ENCODE results near the gene DSN1. TPM values are rescaled to one million over a fixed set of nuclear protein-coding genes. Genes with fewer than 3 reads are reported as not detected.

DSN1 gene
- total RNA-seq, 4 donors from 2014 or later, result 6.9 to 13.0 (median 9.7) TPM

DNA sequence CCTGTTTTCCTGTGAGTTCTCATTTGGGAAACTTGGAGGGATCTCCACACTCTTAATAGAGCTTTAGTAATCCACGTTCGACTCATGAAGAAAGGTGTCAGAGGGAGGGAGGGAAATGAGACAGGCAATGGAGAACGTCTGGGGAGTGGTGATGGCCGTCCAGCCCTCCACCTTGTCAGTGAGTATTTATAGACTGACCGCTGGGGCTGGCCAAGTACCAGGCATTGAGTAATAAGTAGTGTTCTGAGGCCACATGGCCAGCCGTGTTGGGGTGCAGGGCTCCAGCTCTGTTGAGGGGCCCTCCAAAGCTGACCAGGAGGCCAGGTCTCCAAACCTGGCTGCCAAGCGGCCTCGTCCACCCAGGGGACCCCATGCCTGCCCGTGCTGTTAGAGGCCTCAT is 11.3 kb upstream of the DSN1 start:
- peaks cover 14 to 80% (median 23%) of the 10 kb centered on the region in 3 donors for H3K36me3 ChIP-seq
- TF ChIP-seq POLR2A (IDR thresholded peaks at IDR 0.05) (no peak), CTCF (IDR thresholded peaks at IDR 0.05) (no peak)
- intact Hi-C loops (cut with DNase I), result no loop called here

GRCh38 chr20:36784116-36784515 is 10.6 kb upstream of the DSN1 start:
- no peaks in the 10 kb centered on the region for H3K4me1 ChIP-seq
- TF ChIP-seq POLR2A (IDR thresholded peaks at IDR 0.05), result no peak
- TF ChIP-seq CTCF (IDR thresholded peaks at IDR 0.05), result no peak
- intact Hi-C loops (cut with DNase I), result no loop called here
- H3K4me3 ChIP-seq, result no peak overlapping the region
- WGBS, 2 donors, result 100% methylated on average over 2 of the region's 7 CpGs; no CpG with 5 or more reads in 1 of the 2 donors
- no peaks in the 10 kb centered on the region for H3K9me3 ChIP-seq
- peaks cover 14 to 75% (median 23%) of the 10 kb centered on the region in 3 donors for H3K36me3 ChIP-seq
- DNase-seq, result no peak
- no peak overlapping the region for H3K27ac ChIP-seq
- H3K27me3 ChIP-seq, result no peaks in the 10 kb centered on the region

More for the DNA sequence above, 11.3 kb upstream of the DSN1 start:
- 65 to 68% methylated on average over 6 of the region's 9 CpGs for WGBS, 2 donors
- H3K4me1 ChIP-seq, result no peaks in the 10 kb centered on the region
- DNase-seq, result no peak
- peak overlapping the region in 1 of 4 donors; percentile 18 for H3K27ac ChIP-seq
- no peaks in the 10 kb centered on the region for H3K27me3 ChIP-seq
- H3K4me3 ChIP-seq, result no peak overlapping the region
- H3K9me3 ChIP-seq, result no peaks in the 10 kb centered on the region

DNA sequence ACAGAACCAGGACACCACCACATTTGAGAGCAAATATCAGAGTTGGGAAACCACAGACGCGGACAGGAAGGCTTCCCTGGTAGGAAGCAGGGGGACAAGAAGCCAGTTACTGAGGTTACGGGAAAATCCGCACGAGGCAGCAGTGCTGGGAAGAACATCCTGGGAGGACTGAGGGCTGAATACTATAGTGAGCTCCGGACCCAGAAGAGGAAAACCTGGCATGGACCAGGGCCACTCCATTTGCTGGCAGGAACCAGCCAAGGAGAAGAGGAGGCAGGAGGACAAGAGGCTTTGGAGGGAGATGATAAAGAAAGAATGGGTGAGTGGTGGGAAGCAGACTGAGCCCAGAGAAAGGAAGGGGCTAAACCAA is 6.1 kb upstream of the DSN1 start:
- H3K9me3 ChIP-seq, result no peaks in the 10 kb centered on the region
- no peak overlapping the region for H3K4me3 ChIP-seq
- WGBS, 2 donors, result 80 to 82% methylated on average over 6 of the region's 6 CpGs
- H3K36me3 ChIP-seq, result peaks cover 5 to 30% (median 11%) of the 10 kb centered on the region in 3 donors
- H3K27ac ChIP-seq, result no peak overlapping the region
- intact Hi-C loops (cut with DNase I), result no loop called here
- TF ChIP-seq POLR2A (IDR thresholded peaks at IDR 0.05) (no peak), CTCF (IDR thresholded peaks at IDR 0.05) (no peak)
- H3K27me3 ChIP-seq, result no peaks in the 10 kb centered on the region
- no peak for DNase-seq
- peaks cover 0 to 19% (median 6%) of the 10 kb centered on the region in 3 donors for H3K4me1 ChIP-seq

- H3K27ac ChIP-seq, result no peak overlapping the region
- no peak overlapping the region for H3K4me3 ChIP-seq
- DNase-seq, result no peak
- no peaks in the 10 kb centered on the region for H3K9me3 ChIP-seq
- TF ChIP-seq CTCF (IDR thresholded peaks at IDR 0.05), result no peak
- TF ChIP-seq POLR2A (IDR thresholded peaks at IDR 0.05), result no peak
- H3K4me1 ChIP-seq, result peaks cover 6 to 25% (median 10%) of the 10 kb centered on the region in 3 donors
- H3K27me3 ChIP-seq, result no peaks in the 10 kb centered on the region
- WGBS, 2 donors, result 60 to 76% methylated on average over 3 of the region's 3 CpGs
- intact Hi-C loops (cut with DNase I), result no loop called here
- H3K36me3 ChIP-seq, result peaks cover 5 to 24% (median 5%) of the 10 kb centered on the region in 3 donors
Measured at GRCh38 chr20:36778831-36779655, 5.5 kb upstream of the DSN1 start.

DNA sequence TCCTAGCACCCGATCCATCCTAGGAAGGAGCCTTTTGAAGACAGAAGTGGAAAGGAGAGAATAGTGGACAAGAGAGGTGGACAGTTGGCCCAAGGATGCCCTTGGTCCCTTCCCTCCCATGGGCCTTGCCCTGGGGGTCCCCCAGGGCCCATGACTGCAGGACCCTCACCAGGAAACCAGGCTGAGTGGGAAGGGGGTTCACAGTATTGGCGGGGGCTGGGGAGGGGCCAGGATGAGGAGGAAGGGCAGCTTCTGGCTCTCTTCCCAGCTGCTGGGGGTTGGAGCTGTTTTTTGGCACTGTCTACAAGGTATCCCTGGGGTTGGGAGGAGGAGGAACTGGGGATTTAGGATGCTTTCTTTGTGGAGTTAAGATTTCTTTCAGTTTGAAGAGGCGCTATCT is 4.0 kb upstream of the DSN1 start:
- 60 to 80% methylated on average over 1 to 3 of the region's 3 CpGs for WGBS, 2 donors
- Histone ChIP-seq H3K4me3 (no peak overlapping the region), H3K36me3 (peaks cover 0 to 11% (median 0%) of the 10 kb centered on the region in 3 donors), H3K27ac (peak overlapping the region in 1 of 4 donors; percentile 19), H3K4me1 (peaks cover 7 to 32% (median 15%) of the 10 kb centered on the region in 3 donors), H3K27me3 (no peaks in the 10 kb centered on the region), H3K9me3 (no peaks in the 10 kb centered on the region)
- no peak for DNase-seq
- TF ChIP-seq CTCF (IDR thresholded peaks at IDR 0.05), result no peak
- TF ChIP-seq POLR2A (IDR thresholded peaks at IDR 0.05), result no peak
- intact Hi-C loops (cut with DNase I), result no loop called here
